ENCODE measurements around the gene HOGA1. TPM values are rescaled to one million over a fixed set of nuclear protein-coding genes. Genes with fewer than 3 reads are reported as not detected.

The HOGA1 gene
- total RNA-seq, 1 experiment from 2014 or later: 0.15 TPM

GRCh38 chr10:97632949-97633884 is 49.0 kb downstream of the HOGA1 start, which contains the start of gene MORN4 (continued):
- TF ChIP-seq ZNF425 (CRISPR knock-in tag; conservative IDR thresholded peaks at IDR 0.05) (no peak), TP53 (CRISPR knock-in tag; IDR thresholded peaks at IDR 0.05) (no peak), SMAD3 (CRISPR knock-in tag; IDR thresholded peaks at IDR 0.05; ENCODE audit: borderline replicate concordance) (no peak), JUN (CRISPR knock-in tag; IDR thresholded peaks at IDR 0.05) (no peak)

- ChIA-PET POLR2A (no interaction called here), CTCF (interaction anchor here (1.0 to 1.3 kb wide), 2 partner anchors 50 to 62 kb away, joined by 3 to 4 read pairs; partner anchors contain the start of genes ANKRD2 and HOGA1)
- peak overlapping the region; percentile 98 for H3K4me3 Mint-ChIP-seq
- H3K9me3 Mint-ChIP-seq: no peaks in the 10 kb centered on the region
- peak; percentile 91 for TF ChIP-seq ZNF121 (CRISPR knock-in tag; IDR thresholded peaks at IDR 0.05)
- no peak for TF ChIP-seq JAZF1 (CRISPR knock-in tag; IDR thresholded peaks at IDR 0.05)
- 0 out of 2 replicates have a peak, but pooled peaks have one; percentile 5 for TF ChIP-seq HMGXB4 (CRISPR knock-in tag; IDR thresholded peaks at IDR 0.05)
- TF ChIP-seq ELF4 (CRISPR knock-in tag; IDR thresholded peaks at IDR 0.05; ENCODE audit: low read depth): no peak
- TF ChIP-seq ZBTB43 (CRISPR knock-in tag; IDR thresholded peaks at IDR 0.05): no peak
- no peak for TF ChIP-seq CREB1 (CRISPR knock-in tag; IDR thresholded peaks at IDR 0.05)
- peak; percentile 68; the same call in 1 of the 2 replicates for TF ChIP-seq GTF2I (CRISPR knock-in tag; conservative IDR thresholded peaks at IDR 0.05)
- ATAC-seq (peak; percentile 6; the same call in 1 of the 2 replicates), DNase-seq (ENCODE audit: low spot score) (no peak)
- peaks cover 16% of the 10 kb centered on the region; the same call in 1 of the 2 replicates for H3K4me1 Mint-ChIP-seq
- H3K27me3 Mint-ChIP-seq (ENCODE audit: low read depth): no peaks in the 10 kb centered on the region
- H3K36me3 Mint-ChIP-seq: no peaks in the 10 kb centered on the region
- H3K27ac Mint-ChIP-seq: peak overlapping the region; percentile 97
These were observed 49.7 kb downstream of the HOGA1 start for GRCh38 chr10:97633921-97634320.

GRCh38 chr10:97635577-97635976 is 51.4 kb downstream of the HOGA1 start:
- Mint-ChIP-seq H3K36me3 (no peaks in the 10 kb centered on the region), H3K27ac (no peak overlapping the region), H3K4me1 (peaks cover 19% of the 10 kb centered on the region), H3K27me3 (ENCODE audit: low read depth) (no peaks in the 10 kb centered on the region), H3K9me3 (no peaks in the 10 kb centered on the region), H3K4me3 (no peak overlapping the region)
- POLR2A ChIA-PET: no interaction called here
- DNase-seq (ENCODE audit: low spot score) (no peak), ATAC-seq (no peak)
- CTCF ChIA-PET: no interaction called here
- TF ChIP-seq TEAD4 (CRISPR knock-in tag; IDR thresholded peaks at IDR 0.05) (no peak), NFATC4 (CRISPR knock-in tag; IDR thresholded peaks at IDR 0.05) (no peak), NFE2L1 (CRISPR knock-in tag; IDR thresholded peaks at IDR 0.05) (no peak), E2F1 (CRISPR knock-in tag; IDR thresholded peaks at IDR 0.05) (no peak), ZNF219 (CRISPR knock-in tag; IDR thresholded peaks at IDR 0.05; ENCODE audit: borderline replicate concordance) (no peak), CTCF (IDR thresholded peaks at IDR 0.05) (no peak), MAX (CRISPR knock-in tag; IDR thresholded peaks at IDR 0.05) (no peak), AR (CRISPR knock-in tag; IDR thresholded peaks at IDR 0.05) (no peak), TEAD1 (CRISPR knock-in tag; IDR thresholded peaks at IDR 0.05) (no peak)
